ENCODE data around the gene ASIC4.

Gene ASIC4

GRCh38 chr2:219554350-219554749 lies 40.1 kb downstream of the ASIC4 start:
- no peak for DNase-seq

DNA sequence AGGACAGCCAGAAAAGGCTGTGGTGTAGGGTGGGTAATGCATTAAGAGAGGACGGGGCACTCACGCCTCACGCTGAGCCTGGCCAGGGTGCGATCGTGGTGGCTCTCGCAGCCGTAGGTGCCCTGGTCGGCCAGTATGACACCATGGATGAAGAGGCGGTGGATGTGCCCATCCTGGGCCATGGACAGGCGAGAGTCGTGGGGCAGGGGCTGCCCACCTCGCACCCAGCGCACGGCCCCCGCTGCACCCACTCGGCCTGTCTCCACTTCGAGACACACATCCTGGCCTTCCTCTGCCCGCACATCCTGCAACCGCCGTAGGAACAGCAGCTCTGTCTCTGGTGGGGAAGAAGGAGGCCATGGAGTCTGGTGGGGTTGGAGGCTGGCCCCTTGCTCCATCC lies 41.7 kb downstream of the ASIC4 start:
- DNase-seq: no peak

GRCh38 chr2:219556413-219556812 lies 42.1 kb downstream of the ASIC4 start:
- DNase-seq: no peak

DNA sequence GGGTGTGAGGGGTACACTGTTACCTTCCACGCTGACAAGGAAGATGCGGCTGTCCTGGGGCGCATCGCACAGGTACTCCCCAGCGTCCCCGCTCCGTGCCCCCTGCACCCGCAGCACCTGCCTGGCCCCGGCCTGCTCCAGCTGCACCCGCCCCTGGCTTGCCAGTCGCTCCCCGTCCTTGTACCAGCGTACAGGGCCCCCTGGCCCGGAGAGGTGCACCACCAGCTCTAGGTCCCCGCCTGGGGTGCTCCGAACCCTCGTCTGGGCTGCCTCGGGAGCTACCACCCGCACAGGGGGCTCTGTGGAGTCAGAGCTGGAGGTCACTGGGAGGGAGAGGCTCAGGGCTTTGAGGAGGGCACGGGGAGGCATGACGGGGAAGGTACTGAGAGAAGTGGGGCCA lies 43.0 kb downstream of the ASIC4 start:
- DNase-seq: no peak

- no peak for DNase-seq
These were observed 43.8 kb downstream of the ASIC4 start for GRCh38 chr2:219557791-219558785.

DNA sequence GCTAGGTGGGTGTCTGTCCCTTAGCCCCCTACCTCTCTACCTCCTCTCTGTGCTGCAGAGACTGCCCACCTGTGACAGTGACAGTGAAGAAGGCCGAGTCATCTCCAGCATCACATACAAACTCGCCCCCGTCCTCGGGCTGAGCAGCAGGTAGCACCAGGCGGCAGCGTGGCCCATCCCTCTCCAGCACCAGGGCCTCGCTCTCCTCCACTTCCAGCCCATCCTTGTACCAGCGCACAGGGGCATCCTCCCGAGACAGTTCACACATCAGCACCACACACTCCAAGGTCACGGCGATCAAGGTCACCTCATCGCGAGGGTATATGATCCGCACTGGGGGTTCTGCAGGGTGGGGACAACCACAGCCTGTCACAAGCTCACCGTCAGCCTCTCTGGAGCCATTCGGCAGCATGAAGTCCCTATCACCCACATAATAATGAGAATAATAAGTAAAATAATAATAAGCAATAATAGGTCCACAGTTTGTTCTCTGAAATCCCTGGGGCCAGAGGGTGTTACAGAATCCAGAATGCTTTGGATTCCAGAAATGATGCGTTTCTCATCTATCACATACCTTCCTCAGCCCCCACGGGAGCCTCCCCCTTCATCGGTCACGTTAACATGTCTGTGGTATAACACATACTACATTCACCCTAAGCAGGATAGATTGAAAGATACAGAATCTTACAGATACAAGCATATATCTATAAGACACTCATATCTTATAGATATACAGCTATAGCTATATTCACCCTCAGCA lies 45.1 kb downstream of the ASIC4 start:
- DNase-seq: no peak

- no peak for DNase-seq
These were observed 46.0 kb downstream of the ASIC4 start for GRCh38 chr2:219560037-219560892.

DNA sequence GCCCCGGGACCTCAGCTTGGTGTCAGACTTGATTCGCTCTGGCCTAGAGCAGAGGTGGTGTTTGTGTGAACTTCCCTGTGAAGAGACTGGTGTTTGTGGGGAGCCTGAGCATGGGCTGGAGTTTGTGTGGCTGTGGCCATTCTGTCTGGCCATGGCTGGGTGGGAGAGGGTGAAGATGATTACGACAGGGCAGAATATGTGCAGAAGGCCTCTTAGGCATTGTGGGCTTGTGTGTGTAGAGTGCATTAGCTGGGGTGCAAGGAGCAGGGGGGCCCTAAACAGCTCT lies 46.6 kb downstream of the ASIC4 start:
- DNase-seq: no peak

GRCh38 chr2:219561179-219562048 lies 47.1 kb downstream of the ASIC4 start:
- DNase-seq: no peak

- DNase-seq: no peak
These were observed 48.1 kb downstream of the ASIC4 start for GRCh38 chr2:219562049-219563020.

GRCh38 chr2:219563271-219563928 lies 49.1 kb downstream of the ASIC4 start:
- DNase-seq: no peak

DNA sequence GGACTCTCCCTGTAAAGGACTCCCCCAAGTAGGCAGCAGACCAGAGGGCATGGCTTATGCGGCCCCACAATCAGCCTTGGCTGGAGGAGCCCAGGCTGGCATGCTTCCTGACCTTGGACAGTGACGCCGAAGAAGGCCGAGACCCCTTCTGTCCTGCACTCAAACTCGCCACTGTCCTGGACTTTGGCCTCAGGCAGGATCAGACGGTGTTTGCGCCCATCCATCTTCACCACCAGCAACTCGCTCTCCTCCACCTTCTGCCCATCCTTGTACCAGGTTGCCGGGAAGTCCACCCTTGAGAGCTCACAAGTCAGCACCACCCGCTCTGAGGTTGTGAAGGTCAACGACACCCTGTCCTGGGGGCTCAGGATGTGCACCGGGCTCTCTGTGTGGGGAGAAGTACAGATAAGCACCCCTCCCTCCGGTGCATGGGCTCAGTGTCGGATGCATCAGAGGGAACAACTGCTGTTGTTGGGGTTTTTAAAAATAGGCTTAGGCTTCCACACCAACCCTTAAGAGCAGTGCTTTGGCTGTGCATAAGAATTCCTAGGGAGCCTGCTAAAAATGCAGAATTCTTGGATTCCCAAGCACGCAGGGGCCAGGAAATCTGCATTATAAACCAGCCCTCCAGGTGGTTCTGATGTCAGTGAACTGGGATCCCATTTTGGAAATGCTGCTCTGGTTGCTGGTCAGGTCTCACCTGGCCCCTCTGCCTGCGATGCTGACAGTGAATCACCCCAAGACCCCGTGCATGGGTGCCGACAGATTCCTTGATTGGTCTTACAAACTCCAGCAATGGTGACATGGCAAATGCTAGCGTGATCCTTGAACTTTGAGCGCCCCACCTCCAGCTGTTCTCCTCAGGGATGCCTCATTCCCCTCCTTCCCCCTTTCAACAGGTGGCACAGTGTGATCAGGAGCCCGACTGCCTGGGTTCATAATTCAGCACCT lies 51.1 kb downstream of the ASIC4 start:
- no peak for DNase-seq

GRCh38 chr2:219566640-219567039 lies 52.4 kb downstream of the ASIC4 start:
- DNase-seq: no peak

DNA sequence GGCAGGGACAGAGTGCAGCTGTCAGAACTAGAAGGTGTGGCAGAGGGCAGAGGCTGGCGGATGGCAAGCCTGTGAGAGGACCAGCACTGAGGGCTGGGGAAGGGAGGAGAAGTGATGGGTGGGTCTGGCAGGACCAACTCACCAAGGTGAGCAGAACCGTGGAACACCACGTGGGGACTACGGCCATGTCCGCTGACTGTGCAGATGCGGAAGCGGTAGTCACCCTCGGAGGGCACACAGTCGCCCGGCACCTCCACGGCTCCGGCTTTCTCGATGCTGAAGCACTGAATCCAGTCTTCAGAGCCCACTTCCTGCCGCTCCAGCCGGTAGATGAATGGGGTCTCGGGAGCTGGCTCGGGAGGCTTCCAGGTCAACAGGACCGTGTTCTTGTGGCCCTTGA lies 52.8 kb downstream of the ASIC4 start:
- no peak for DNase-seq

GRCh38 chr2:219567791-219568361 lies 53.6 kb downstream of the ASIC4 start:
- no peak for DNase-seq

- DNase-seq: no peak
These were observed 54.8 kb downstream of the ASIC4 start for GRCh38 chr2:219569041-219569440.

GRCh38 chr2:219569635-219570034 lies 55.4 kb downstream of the ASIC4 start:
- no peak for DNase-seq

DNA sequence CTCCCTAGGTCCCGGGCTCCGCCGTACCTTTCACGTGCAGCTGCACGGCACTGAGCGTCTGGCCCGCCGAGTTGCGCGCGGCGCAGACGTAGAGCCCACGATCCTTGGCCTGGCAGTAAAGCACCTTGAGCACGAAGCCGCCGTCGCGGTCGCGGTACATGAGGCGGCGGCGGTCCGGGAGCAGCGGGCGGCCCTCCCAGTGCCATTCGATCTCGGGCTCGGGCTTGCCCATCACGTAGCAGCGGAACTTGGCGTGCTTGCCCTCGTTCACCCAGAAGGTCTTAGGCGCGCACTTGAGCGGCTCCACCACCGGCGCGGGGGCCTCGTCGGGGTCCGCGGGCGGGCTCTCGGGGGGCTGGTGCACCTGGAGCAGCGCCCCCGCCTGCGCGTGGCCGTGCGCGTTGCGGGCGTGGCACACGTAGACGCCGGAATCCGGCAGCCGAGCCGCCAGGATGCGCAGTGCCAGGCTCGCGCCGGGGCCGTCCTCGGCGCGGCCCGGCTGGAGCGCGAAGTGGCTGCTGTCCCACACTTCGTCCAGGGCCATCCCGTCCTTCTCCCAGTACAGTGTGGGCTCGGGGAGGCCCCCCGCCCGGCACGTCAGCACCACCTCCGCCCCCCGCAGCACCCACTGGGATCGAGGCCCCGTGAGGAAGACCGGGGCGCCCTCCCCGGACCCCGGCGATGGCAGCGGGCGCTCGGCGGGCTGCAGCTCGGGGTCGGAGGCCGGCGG lies 56.1 kb downstream of the ASIC4 start:
- no peak for DNase-seq
